OCI-LY7 (cell line): ENCODE results near the gene ARHGAP26. TPM values are rescaled to one million over a fixed set of nuclear protein-coding genes. Genes with fewer than 3 reads are reported as not detected.

ENCODE experiments used
- BruUV-seq: library from RNA; stranded (reverse); fragments of 400-500 nt; replicated peaks from 2 replicates; lab custom pipeline; 2021; lab: Mats Ljungman, UMichigan
- CTCF ChIA-PET: fragments of 300-600 bp; sonication (Branson Sonifier 250); formaldehyde crosslinking; loops from one replicate; lab custom pipeline; 2022; ENCODE audit warnings: antibody characterized with exemption; ENCODE audit not compliant: unreplicated experiment; lab: Charles Lee
- POLR2A ChIA-PET: fragments of 300-600 bp; sonication (Branson Sonifier 250); formaldehyde crosslinking; loops from one replicate; lab custom pipeline; 2022; ENCODE audit warnings: antibody characterized with exemption; lab: Charles Lee
- DNase-seq: peaks from one replicate; pipeline ENCODE4 v3.0.0-alpha.2; 2015; ENCODE audit warnings: low spot score
- H2AFZ ChIP-seq: fragments of 200-600 bp; sonication (generic), shearing (Covaris generic); 2 replicates; pipeline ENCODE4 v1.6.1; 2014; ENCODE audit warnings: mild to moderate bottlenecking, antibody characterized with exemption, low read length, moderate library complexity
- H3K27ac ChIP-seq: fragments of 200-600 bp; sonication (generic); 2 replicates; pipeline ENCODE4 v1.5.1; 2014; ENCODE audit warnings: mixed run types, low read depth, mild to moderate bottlenecking, moderate library complexity, low read length, inconsistent platforms; ENCODE audit not compliant: poor library complexity, severe bottlenecking
- H3K36me3 ChIP-seq: fragments of 200-600 bp; sonication (generic); 2 replicates; pipeline ENCODE4 v1.6.1; 2014; ENCODE audit warnings: mild to moderate bottlenecking, antibody characterized with exemption, low read length, moderate library complexity, mixed read lengths; ENCODE audit not compliant: insufficient read depth
- H3K4me1 ChIP-seq: fragments of 200-600 bp; sonication (generic); 2 replicates; pipeline ENCODE4 v1.5.1; 2014; ENCODE audit warnings: mild to moderate bottlenecking, low read length; ENCODE audit not compliant: insufficient read depth, poor library complexity, severe bottlenecking
- H3K4me2 ChIP-seq: fragments of 200-600 bp; sonication (generic); 2 replicates; pipeline ENCODE4 v1.6.1; 2014; ENCODE audit warnings: mild to moderate bottlenecking, low read length
- H3K4me3 ChIP-seq: fragments of 200-600 bp; sonication (generic); 2 replicates; pipeline ENCODE4 v1.5.1; 2014; ENCODE audit warnings: mild to moderate bottlenecking, low read depth, low read length; ENCODE audit not compliant: poor library complexity, severe bottlenecking
- H3K79me2 ChIP-seq: fragments of 200-600 bp; sonication (generic); 2 replicates; pipeline ENCODE4 v1.6.1; 2016; ENCODE audit warnings: low read depth, mild to moderate bottlenecking, low read length, moderate library complexity, mixed read lengths; ENCODE audit not compliant: insufficient read depth
- H3K9me2 ChIP-seq: fragments of 200-600 bp; sonication (generic); 2 replicates; pipeline ENCODE4 v1.6.1; 2016; ENCODE audit warnings: mild to moderate bottlenecking, low read length, mixed read lengths; ENCODE audit not compliant: insufficient read depth
- H3K9me3 ChIP-seq: fragments of 200-600 bp; sonication (generic); 2 replicates; pipeline ENCODE4 v1.6.1; 2014; ENCODE audit warnings: mild to moderate bottlenecking, mixed run types, low read length, mixed read lengths
- H4K20me1 ChIP-seq: fragments of 200-600 bp; sonication (generic); 2 replicates; pipeline ENCODE4 v1.6.1; 2014; ENCODE audit warnings: mild to moderate bottlenecking, antibody characterized with exemption, low read length, moderate library complexity, mixed read lengths; ENCODE audit not compliant: insufficient read depth
- EZH2phosphoT487 ChIP-seq: fragments of 200-600 bp; sonication (generic); IDR thresholded peaks from 2 replicates; pipeline ENCODE4 v1.6.1; 2018; ENCODE audit warnings: low read depth, borderline replicate concordance, mild to moderate bottlenecking, mixed run types, antibody characterized with exemption, low read length, moderate library complexity, mixed read lengths
- intact Hi-C: fragments of 100-400 bp; cut with micrococcal nuclease; formaldehyde crosslinking; loops from one replicate; pipeline ENCODE4 v1.10.0; 2022; ENCODE audit not compliant: unreplicated experiment
- total RNA-seq, 2 experiments: library from RNA; depleted of rRNA in 1 of 2; stranded (reverse); fragments of >200 nt in 1 of 2; shearing (Covaris generic) in 1 of 2; gene quantifications; 2 replicates each; pipeline ENCODE4 v1.2.3, GENCODE V29; 2014 to 2022
- TF ChIP-seq, protein P1 (sequence below): fragments of 200-600 bp; sonication (generic); conservative IDR thresholded peaks from 2 replicates; pipeline ENCODE4 v1.5.1; 2014; ENCODE audit warnings: mild to moderate bottlenecking, antibody characterized with exemption, low read length, moderate library complexity, mixed read lengths

The ARHGAP26 gene
- total RNA-seq, 2 experiments from 2014 or later = 7.0 to 19.1 TPM

GRCh38 chr5:142771666-142772065 is 1.5 kb downstream of the ARHGAP26 start:
- H2AFZ ChIP-seq = no peak overlapping the region
- peak overlapping the region; percentile 99 for H3K4me2 ChIP-seq
- BruUV-seq = no TSS peak
- H3K4me3 ChIP-seq = peak overlapping the region; percentile 76
- DNase-seq = no peak
- no peak for TF ChIP-seq EZH2phosphoT487
- TF ChIP-seq, protein P1, sequence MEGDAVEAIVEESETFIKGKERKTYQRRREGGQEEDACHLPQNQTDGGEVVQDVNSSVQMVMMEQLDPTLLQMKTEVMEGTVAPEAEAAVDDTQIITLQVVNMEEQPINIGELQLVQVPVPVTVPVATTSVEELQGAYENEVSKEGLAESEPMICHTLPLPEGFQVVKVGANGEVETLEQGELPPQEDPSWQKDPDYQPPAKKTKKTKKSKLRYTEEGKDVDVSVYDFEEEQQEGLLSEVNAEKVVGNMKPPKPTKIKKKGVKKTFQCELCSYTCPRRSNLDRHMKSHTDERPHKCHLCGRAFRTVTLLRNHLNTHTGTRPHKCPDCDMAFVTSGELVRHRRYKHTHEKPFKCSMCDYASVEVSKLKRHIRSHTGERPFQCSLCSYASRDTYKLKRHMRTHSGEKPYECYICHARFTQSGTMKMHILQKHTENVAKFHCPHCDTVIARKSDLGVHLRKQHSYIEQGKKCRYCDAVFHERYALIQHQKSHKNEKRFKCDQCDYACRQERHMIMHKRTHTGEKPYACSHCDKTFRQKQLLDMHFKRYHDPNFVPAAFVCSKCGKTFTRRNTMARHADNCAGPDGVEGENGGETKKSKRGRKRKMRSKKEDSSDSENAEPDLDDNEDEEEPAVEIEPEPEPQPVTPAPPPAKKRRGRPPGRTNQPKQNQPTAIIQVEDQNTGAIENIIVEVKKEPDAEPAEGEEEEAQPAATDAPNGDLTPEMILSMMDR = no peak
- H3K9me3 ChIP-seq = no peaks in the 10 kb centered on the region
- intact Hi-C loops = loop anchor here (2.0 kb wide), 2 partner anchors 59 to 821 kb away; no protein-coding TSS in a partner anchor
- no peaks in the 10 kb centered on the region for H3K36me3 ChIP-seq
- POLR2A ChIA-PET = interaction anchor here (0.8 to 1.5 kb wide), 6 partner anchors 12 to 168 kb away, joined by 3 to 4 read pairs (median 3); no protein-coding TSS in a partner anchor
- H3K4me1 ChIP-seq = peaks cover 15% of the 10 kb centered on the region
- H4K20me1 ChIP-seq = 0 out of 2 replicates have a peak, but pooled peaks cover 5% of the 10 kb centered on the region
- H3K9me2 ChIP-seq = no peaks in the 10 kb centered on the region
- CTCF ChIA-PET = interaction anchor here (0.6 to 1.4 kb wide), 4 partner anchors 11 to 95 kb away, joined by 3 read pairs; no protein-coding TSS in a partner anchor
- no peaks in the 10 kb centered on the region for H3K79me2 ChIP-seq
- no peak overlapping the region for H3K27ac ChIP-seq

DNA sequence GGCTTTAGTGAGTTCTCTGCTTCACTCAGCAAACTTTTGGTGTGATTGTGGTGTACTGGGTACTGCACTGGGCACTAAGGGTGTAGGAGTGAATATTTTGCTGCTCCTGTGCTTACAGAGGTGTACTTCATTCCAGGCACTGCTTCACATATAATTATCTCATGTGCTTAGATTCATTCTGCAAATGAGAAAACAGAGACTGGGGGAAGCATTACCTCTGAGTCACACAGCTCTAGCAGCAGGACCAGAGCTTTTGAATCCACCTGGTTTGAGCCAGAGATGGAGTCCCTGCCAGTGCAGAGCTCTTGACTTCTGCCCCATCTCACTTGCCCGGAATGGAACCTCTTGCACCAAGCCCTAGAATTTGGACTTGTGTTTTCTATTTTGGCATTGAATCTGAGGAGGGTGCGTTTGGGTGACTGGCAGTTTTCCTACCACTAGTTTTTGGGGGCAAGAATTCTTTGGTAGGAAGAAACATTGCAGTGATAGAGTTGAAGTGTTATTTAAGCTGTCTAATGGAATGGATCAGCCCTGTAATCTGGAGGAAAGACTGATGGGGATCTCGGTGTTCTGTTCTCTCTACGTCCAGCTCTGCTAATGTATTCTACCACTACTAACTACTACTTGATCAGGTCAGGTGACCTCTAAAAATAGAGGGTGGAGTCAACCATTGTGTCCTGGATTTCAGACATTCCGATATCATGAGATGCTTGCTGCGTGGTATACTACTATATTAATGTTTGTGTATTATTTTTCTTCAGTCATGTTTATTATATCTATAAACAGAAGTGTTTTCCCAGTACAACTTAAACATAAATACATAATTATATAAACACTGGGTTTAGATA is 2.5 kb downstream of the ARHGAP26 start:
- H3K4me2 ChIP-seq = peak overlapping the region; percentile 99; the same call in 1 of the 2 replicates
- 0 out of 2 replicates have a peak, but pooled peaks cover 5% of the 10 kb centered on the region for H4K20me1 ChIP-seq
- no peaks in the 10 kb centered on the region for H3K9me2 ChIP-seq
- no peak overlapping the region for H2AFZ ChIP-seq
- no peak overlapping the region for H3K27ac ChIP-seq
- H3K4me1 ChIP-seq = peaks cover 15% of the 10 kb centered on the region
- no peaks in the 10 kb centered on the region for H3K79me2 ChIP-seq
- ChIA-PET POLR2A (interaction anchor here (0.8 to 1.7 kb wide), 7 partner anchors 13 to 167 kb away, joined by 3 to 6 read pairs (median 3); no protein-coding TSS in a partner anchor), CTCF (interaction anchor here (0.6 to 0.8 kb wide), 2 partner anchors 10 to 59 kb away, joined by 3 read pairs; no protein-coding TSS in a partner anchor)
- no peak overlapping the region for H3K4me3 ChIP-seq
- H3K36me3 ChIP-seq = no peaks in the 10 kb centered on the region
- TF ChIP-seq, protein P1 = no peak
- TF ChIP-seq EZH2phosphoT487 = no peak
- DNase-seq = no peak
- intact Hi-C loops = no loop called here
- H3K9me3 ChIP-seq = no peaks in the 10 kb centered on the region
- no TSS peak for BruUV-seq
